NAMALWA (cell line): ENCODE results near the gene ABCG2.

Source experiments
- DNase-seq: peaks from one replicate; pipeline ENCODE4 v3.0.0-alpha.2; 2015; ENCODE audit warnings: low spot score

The ABCG2 gene

DNA sequence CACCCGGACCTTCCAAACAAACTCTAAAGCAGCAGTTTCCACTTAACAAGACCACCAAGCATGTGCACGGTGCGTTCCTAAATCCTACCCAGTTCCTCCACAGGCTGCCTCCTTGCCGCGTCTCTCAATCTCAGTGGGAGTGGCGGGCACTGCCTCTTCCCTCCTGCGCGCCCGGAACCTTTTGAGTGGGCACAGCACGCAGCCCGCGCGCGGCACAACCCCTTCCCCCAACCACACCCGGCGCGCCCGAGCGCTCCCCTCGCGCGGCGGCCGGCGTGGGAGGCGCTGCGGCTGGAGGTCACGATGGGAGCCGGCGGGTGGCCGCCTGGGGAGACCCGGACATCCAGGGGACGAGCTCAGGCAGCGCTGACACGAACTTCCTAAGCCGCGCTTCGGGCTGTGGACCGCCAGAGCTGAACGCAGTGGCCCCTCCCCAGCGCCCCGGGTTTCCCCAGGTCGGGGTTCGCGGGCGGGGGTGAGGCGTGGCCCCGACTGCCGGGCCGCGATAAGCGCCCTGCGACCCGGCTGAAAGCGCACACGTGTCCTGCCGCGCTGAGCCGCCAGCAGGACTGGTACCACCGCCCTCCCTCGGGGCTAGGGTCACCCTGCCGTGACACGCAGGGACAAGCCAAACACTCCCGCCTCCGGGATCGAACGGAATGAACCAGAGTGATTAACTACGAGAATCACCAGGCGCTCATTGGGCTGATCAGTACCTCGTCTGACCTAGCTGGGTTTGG lies at the start of gene ABCG2:
Gene ABCG2 (minus strand): TSS at position 151 of the 740 bp plus-strand sequence. CDS start 18,644 bp downstream, outside the sequence.
- no peak for DNase-seq

DNA sequence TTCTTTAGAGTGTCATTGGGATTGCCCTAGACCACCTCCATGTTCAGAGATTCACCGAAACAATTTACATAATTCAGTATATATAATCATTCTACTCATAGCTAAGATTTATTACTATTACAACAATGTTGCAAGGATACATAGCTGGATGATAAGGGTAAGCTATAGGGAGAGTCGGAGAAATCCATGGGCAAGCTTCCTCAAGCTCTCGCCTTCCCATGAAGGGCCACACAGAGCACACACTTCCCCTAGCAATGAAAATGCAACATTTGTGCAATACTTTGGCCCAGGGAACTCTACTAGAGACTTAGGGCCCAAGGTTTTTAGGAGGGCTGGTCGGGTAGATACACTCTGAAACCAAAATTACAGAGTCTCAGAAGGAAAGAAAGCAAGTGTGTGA lies 49.7 kb upstream of the ABCG2 start:
- DNase-seq: no peak

DNA sequence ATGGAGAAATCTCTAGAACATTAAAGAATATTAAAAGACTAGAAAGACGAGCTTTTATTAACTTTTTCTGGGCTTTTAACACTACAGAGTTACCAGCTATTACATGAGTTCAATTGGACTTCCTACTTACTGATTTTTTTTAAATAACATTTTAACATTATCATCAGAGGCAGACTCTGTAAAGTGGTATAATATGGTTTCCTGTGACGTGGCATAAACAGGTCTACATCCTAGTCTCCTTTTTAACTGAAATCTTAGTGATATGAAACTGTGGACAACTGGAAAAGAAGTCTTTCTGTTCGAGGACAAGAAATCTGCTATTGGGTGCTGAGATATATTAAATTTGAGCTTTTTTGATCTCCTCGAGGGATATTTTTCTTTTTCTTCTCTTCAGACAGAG lies 48.7 kb upstream of the ABCG2 start:
- DNase-seq: no peak

DNA sequence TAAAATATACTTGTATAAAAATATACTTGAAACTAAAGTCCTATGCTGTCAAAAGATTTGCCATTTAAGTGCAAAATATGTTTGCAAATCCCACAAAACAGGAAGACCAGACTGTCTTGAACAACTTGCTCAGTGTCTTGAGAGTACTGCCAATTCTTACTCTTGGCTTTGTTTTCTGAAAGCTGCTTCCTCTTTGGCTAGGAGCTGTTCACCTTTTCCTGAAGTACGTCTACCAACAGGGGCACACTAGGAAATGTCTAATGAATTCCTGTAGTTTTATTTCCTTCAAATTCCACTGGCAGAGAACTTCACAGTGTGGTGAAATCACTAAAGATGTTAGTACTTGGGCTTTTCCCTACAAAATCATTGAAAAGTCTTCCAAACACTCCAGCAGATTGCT lies 46.4 kb upstream of the ABCG2 start:
- DNase-seq: no peak

DNA sequence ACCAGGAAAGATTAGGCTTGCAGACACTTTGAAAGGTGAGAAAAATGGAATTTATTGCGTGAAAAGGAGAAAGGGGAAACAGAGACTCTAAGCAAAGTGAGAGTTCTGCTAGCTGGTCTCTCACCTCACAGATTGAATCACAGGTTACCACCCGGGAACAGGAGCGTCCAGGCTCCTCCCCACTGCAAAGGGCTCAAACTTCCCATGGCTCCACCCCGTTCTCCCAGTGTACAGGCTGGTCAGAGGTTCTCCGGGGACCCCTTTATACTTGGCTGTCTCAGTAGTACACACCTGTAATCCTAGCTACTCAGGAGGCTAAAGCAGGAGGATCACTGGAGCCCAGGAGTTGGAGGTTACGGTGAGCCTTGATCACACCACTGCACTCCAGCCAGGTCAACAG lies 44.0 kb upstream of the ABCG2 start:
- no peak for DNase-seq

DNA sequence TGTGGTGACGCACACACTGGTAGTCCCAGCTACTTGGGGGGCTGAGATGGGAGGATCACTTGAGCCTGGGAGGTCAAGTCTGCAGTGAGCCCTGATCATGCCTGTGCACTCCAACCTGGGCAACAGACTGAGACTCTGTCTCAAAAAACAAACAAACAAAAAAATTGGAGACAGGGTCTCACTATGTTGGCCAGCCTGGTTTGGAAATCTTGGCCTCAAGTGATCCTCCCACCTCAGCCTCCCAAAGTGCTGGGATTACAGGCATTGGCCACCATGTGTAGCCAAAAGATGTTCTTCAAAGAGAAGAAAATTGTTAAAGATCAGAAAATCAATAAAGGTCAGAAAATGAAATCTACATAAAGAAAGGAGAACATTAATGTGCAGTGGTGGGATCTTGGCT lies 41.7 kb upstream of the ABCG2 start:
- DNase-seq: no peak

DNA sequence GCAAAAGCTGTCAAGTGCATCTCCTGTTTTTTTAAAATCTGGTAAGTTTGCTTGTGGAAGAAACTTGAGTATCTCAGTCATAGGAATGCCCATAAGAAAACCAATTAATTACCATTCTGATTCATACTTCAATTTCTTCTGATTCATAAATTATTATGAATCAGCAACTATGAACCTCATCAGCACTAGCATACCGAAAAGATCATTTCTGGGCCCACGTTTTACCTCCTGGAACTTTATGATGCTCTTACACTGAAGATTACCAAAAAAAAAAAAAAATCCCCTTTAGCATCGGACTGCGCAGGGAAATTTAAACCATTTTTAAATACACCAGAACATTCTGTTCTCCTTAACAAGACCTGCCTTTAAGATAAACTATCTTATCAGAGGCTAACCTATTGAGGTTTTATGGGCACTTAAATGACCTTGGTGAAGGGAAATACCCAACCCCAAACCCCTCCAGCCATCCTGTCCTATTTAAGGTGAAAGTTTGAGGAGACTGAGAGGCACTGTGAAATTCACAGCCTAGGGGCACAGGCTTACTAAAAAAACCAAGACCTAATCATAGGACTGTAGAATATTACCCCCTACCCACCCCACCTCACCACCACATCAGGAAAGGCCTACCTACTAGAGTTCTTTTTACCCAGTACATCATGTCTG lies 38.2 kb upstream of the ABCG2 start:
- DNase-seq: no peak

DNA sequence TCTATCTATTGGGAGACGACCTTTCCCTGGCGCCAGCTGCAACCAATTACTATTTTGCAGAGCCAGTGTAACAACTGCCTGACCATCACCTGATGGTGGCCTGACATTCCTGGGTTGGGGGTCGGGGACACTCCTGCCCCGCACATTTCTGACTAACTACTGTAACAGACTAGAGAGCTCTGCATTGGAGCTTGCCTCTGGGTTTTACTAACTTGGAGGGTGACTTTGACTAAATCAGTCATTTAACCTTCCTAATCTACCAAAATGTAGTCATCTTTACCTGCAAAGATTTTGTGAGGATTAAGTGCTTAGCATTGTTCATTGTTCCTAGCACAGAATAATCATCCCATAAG lies 37.5 kb upstream of the ABCG2 start:
- no peak for DNase-seq

DNA sequence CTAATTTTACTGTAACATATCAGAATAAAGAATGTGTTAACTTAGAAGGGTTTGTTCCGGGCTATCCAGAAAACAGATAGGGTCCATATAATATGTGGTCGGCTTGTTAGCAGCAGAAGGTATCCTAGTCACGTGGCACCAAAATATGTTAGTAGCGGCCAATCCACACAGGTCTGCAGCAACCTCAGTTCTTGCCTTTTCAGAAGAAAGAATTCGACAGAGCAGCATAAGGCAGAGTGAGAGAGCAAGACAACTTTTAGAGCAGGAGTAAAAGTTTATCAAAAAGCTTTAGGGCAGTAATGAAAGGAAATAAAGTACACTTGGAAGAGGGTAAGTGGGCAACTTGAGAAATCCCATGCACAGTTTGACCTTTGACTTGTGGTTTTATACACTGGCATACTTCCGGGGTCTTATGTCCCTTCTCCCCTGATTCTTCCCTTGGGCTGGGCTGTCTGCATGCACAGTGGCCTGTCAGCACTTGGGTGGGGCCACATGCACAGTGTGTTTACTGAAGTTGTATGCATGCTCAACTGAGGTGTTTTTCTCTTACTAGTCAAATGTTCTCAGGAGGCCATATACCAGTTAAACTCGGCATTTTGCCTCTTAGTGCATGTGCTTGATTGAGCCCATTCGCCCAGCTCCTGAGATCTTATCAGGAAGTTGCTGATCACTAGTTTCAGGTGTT lies 37.0 kb upstream of the ABCG2 start:
- no peak for DNase-seq

DNA sequence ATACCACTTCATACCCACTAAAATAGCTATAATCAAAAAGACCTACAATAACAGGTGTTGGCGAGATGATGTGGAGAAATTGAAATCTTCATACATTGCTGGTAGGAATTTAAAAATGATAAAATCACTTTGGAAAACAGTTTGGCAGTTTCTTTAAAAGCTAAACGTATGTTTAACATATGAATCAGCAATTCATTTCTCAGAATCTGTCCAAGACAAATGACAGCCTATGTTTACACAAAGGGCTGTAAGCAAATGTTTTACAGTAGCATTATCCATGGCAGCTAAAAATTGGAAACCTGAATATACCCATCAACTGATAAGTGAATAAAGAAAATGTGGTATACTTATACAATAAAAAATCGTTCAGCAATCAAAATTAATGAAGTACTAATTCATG lies 33.0 kb upstream of the ABCG2 start:
- DNase-seq: no peak

DNA sequence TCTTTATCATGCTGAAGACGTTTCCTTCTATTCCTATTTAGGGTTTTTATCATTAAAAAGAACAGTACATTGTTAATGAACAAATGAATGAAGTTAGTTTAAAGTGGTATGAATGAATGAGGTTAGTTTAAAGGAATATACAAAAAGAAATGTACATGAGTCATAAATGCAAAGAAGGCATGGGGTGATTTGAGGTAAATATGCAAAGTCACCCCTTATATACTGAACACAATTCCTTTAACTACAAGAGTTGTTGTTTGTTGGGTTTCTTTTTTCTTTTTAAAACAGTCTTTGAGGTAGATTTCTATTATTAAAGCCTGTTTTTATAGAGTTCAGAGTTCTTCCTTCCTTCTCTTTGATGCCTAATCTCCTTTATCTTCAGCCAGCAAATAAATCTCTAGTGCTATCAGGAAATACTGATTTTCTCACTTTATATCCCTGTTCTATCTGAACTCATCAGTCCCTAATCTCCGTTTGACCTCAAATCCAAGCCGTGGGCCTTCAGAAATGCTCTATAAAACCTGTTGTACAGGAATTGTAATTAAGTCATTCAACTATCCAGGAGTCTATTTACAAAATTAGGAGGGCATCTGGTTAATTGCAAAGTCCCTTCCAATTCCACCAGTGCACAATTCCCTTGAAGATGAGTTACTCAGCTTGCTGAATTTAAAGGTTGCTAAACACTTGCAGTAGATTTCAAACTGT lies 31.6 kb upstream of the ABCG2 start:
- no peak for DNase-seq

DNA sequence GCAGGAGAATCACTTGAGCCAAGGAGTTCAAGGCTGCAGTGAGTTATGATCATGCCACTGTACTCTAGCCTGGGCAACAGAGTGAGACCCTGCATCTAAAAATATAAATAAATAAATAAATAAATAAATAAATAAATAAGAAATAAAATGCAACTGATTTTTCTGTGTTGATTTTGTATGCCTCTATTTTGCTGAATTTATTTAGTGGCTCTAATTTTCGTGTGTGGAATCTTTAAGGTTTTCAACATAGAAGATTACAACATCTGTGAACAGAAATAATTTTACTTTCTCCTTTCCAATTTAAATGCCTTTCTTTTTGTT lies 30.9 kb upstream of the ABCG2 start:
- no peak for DNase-seq

DNA sequence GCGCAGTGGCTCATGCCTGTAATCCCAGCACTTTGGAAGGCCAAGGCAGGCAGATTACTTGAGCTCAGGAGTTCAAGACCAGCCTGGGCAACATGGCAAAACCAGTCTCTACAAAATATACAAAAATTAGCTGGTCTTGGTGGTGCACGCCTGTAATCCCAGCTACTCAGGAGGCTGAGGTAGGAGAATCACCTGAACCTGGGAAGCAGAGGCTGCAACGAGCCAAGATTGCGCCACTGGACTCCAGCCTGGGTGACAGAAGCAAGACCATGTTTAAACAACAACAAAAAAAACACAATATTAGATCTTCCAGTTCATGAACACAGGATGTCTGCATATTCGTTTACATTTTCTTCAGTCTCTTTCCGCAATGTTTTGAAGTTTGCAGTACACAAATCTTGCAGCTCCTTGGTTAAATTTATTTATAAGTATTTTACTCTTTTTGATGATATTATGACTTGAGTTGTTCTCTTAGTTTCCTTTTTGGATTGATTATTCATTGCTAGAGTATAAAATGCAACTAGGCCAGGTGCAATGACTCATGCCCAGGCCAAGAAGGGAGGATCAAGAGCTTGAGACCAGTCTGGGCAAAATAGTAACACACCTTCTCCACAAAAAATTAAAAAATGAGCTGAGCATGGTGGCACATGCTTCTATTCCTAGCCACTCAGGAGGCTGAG lies 30.4 kb upstream of the ABCG2 start:
- DNase-seq: no peak

DNA sequence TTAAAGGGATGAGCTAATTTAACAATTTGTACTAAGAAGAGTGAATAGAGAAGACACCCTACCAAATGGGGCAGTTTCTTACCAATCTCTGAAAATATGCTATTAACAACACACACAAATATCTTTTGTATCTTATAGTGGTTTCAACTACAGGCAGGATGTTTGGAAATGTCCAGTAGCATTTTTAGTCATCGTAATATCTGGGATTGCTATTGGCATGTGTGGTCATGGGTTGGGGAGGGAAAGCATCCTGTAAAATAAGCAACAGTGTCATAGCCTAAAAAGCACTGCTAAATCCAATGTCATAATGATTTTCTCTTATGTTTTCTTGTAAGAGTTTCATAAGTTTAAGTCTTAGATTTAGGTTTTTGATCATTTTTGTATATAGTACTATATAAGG lies 29.3 kb upstream of the ABCG2 start:
- no peak for DNase-seq

DNA sequence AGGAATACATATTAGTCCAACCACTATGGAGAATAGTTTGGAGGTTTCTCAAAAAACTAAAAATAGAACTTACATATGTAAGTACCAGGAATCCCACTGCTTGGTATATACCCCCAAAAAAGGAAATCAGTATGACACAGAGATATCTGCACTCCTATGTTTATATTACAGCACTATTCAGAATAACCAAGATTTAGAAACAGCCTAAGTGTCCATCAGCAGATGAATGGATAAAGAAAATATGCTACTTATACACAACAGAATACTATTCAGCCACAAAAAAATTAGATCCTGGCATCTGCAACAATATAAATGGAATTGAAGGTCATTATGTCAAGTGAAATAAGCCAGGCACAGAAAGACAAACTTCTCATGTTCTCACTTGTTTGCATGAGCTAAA lies 27.5 kb upstream of the ABCG2 start:
- no peak for DNase-seq

DNA sequence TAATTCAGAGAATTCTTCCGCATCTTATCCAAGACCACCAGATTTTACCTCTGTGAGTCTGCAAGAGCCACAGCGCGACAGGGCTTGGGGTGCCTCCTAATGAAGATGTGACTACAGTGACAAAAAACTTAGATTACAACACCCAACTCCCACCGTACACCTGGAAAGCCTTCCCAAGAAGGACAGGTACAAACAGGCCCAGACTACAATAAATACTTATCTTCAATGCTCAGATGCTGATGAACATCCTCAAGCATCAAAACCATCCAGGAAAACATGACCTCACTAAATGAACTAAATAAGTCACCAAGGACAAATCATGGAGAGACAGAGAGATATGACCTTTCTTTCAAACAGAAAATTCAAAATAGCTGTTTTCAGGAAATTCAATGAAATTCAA lies 20.8 kb upstream of the ABCG2 start:
- no peak for DNase-seq

DNA sequence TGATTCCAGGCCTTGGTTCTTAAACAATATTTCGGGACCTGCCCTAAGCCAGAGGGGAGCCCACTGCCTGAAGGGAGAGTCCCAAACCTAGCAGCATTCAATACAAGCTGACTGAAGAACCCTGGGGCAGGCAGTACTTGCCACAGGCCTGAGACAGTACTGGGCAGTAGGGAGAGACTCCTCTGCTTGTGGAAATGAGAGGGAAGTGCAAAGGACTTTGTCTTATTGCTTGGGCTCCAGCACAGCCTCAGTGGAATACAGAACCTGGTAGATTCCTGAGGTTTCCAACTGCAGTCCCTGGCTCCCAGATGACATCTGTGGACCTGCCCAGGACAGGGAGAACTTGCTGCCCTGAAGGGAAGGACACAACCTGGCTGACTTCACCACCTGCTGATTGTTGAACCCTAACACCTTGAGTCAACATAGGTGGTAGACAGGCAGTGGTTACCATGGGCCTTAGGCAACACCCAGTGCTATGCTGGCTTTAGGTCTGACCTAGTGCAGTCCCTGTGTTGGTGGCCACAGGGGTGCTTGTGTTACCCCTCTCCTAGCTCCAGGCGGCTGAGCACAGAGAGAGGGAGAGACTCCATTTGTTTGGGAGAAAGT lies 20.3 kb upstream of the ABCG2 start:
- no peak for DNase-seq

DNA sequence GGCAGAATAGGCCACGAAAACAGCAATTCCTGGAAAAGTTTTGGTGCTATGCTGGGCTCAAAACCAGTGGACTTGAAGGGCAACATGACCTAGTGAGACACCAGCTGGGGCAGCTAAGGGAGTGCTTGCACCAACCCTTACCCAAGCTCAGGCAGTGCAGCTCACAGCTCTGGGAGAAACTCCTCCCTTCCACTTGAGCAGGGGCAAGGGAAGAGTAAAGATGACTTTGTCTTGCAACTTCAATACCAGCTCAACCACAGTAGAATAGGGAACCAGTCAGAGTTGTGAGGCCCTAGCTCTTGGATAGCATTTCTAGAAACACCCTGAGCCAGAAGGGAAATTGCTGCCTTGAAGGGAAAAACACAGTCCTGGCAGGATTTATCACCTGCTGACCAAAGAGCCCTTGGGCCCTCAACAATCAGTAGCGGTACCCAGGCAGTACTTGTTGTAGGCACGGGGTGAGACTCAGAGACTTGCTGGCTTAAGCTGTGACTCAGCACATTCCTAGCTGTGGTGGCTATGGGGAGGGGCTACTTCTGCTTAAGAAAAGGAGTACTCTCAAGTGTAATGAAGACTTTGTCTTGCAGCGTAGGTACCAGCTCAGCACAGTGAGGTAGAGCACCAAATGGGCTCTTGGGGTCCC lies 19.7 kb upstream of the ABCG2 start:
- DNase-seq: no peak

DNA sequence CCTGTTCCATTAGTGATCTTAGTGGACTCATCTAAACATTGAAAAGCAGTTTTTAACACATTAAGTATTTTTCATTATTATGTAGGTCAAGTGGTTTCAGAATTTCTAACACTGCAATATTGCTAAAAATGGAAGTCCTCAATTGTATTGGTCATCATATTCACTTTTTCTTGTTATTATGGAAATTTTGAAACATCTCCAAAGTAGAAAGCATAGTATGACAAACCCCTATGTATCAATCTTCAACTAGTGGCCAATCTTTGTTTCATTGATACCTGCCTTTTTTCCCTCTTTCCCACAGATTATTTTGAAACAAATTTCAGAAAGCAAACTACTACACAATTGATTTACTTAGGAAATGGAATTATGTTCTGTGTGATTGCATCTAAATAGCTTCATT lies 14.5 kb upstream of the ABCG2 start:
- DNase-seq: no peak

DNA sequence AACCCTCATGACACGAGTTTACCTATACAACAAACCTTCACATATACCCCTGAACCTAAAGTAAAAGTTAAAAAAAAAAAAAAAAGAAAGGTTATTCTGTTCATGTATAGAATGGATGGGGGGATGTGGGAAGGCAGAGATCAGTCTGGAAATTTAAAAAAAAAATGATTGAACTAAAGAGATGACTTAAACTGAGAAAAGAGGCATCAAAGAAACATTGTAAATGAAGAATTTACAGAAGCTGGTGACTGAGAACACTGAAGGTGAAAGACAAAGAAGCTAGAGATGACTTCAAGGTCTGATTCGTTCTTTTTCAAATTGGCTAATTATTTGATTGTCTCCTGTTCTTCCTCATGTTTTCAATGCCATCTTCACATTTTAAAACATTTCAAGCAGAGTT lies 12.8 kb upstream of the ABCG2 start:
- no peak for DNase-seq

DNA sequence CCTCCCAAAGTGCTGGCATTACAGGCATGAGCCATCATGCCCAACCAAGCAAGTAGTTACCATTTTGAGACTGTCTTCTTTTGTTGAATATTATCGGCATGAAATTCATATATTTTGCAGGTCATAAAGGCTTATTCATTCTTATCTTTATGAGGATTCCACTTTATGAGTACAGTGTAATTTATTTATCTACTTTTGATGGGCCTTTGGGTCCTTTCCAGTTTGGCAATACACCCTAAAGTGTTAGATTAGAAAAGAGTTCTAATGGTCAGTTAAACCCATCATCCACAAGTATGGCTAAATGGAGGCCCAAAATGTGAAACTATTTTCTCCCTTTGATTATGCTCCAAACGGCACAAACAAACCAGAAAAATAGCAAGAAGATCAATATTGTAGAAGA lies 10.9 kb upstream of the ABCG2 start:
- DNase-seq: no peak

DNA sequence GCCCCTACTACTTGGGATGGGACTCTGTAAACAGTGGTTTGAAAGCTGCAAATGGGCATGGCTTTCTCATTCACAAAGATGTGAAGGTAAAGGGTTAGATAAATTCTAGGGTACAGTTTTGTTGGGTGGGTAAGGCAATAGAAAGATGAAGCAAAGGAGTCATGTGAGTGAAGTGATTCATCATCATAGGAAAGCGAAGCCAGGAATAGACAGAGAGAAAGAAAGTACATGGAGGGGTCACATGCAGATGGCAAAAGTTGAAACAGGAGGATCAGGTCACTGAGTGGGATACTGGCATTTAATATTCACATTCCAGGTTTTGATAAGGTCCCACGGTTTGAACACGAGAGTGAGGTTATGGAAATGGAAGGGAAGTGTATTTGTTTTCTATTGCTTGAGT lies 8.2 kb upstream of the ABCG2 start:
- DNase-seq: no peak
